ENCODE data around the gene PITX3. TPM values are rescaled to one million over a fixed set of nuclear protein-coding genes. Genes with fewer than 3 reads are reported as not detected.

PITX3 gene
- polyA plus RNA-seq, result under 1 TPM in 1 of 4 donors, not detected in 3; 0.04 TPM
- long read RNA-seq, donor 1, result 0 reads
- long read RNA-seq, donor 2, result 0 reads
- long read RNA-seq, donor 3, result 0 reads
- long read RNA-seq, donor 4, result 0 reads
- long read RNA-seq, donor 5, result 0 reads
- long read RNA-seq, donor 6, result 0 reads
- long read RNA-seq, donor 7, result 0 reads
- long read RNA-seq, donor 8, result 0 reads
- long read RNA-seq, donor 9, result 0 reads
- long read RNA-seq, donor 10, partial matches to known transcripts, result 5 of 12 reads
- long read RNA-seq, donor 10, other reads (novel, unspliced or antisense), result 7 of 12 reads

GRCh38 chr10:102241444-102242117 lies at the start of gene PITX3:
Gene PITX3, minus strand, starts transcription at chr10:102241512. Its CDS starts 9,432 bp downstream, at chr10:102232080.
- Histone ChIP-seq H3K27me3 (ENCODE audit: control insufficient read depth in 3 of 3, insufficient read depth in 3 of 3, low read length in 3 of 3) (peaks cover 0 to 56% (median 10%) of the 10 kb centered on the region in 3 donors), H3K9me3 (ENCODE audit: control insufficient read depth in 2 of 2, insufficient read depth in 1 of 2, low read depth in 1 of 2, low read length in 1 of 2) (no peaks in the 10 kb centered on the region), H3K4me1 (ENCODE audit: control insufficient read depth in 3 of 3, insufficient read depth in 2 of 3, low read depth in 1 of 3, low read length in 2 of 3) (peaks cover 0 to 20% (median 3%) of the 10 kb centered on the region in 3 donors), H3K27ac (ENCODE audit: low read depth in 1 of 3, low read length in 2 of 3) (no peak within 1 kb of the TSS), H3K4me3 (ENCODE audit: low read depth in 1 of 3, low read length in 3 of 3) (peak within 1 kb of the TSS; percentile 22 to 53 (median 51)), H3K36me3 (ENCODE audit: control insufficient read depth in 3 of 3, insufficient read depth in 2 of 3, low read depth in 1 of 3, low read length in 3 of 3) (no peaks in the 10 kb centered on the region)
- DNase-seq, result peak; percentile 88 to 94
- 0 to 1% (median 1%) methylated on average over 37 to 57 of the region's 57 CpGs for WGBS, 3 donors
- FAIRE-seq, result no peak

- Histone ChIP-seq H3K27me3 (ENCODE audit: control insufficient read depth in 3 of 3, insufficient read depth in 3 of 3, low read length in 3 of 3) (no peaks in the 10 kb centered on the region), H3K9me3 (ENCODE audit: control insufficient read depth in 2 of 2, insufficient read depth in 1 of 2, low read depth in 1 of 2, low read length in 1 of 2) (no peaks in the 10 kb centered on the region), H3K27ac (ENCODE audit: low read depth in 1 of 3, low read length in 2 of 3) (no peak overlapping the region), H3K4me1 (ENCODE audit: control insufficient read depth in 3 of 3, insufficient read depth in 2 of 3, low read depth in 1 of 3, low read length in 2 of 3) (no peaks in the 10 kb centered on the region), H3K36me3 (ENCODE audit: control insufficient read depth in 3 of 3, insufficient read depth in 2 of 3, low read depth in 1 of 3, low read length in 3 of 3) (peaks cover 3 to 11% (median 3%) of the 10 kb centered on the region in 3 donors), H3K4me3 (ENCODE audit: low read depth in 1 of 3, low read length in 3 of 3) (no peak overlapping the region)
- FAIRE-seq, result no peak
- WGBS, 3 donors, result 75 to 92% (median 88%) methylated on average over 3 of the region's 3 CpGs
- no peak for DNase-seq
Observed at GRCh38 chr10:102289840-102290239, 48.5 kb upstream of the PITX3 start.

GRCh38 chr10:102289356-102289755 lies 48.0 kb upstream of the PITX3 start:
- no peaks in the 10 kb centered on the region for H3K9me3 ChIP-seq (ENCODE audit: control insufficient read depth in 2 of 2, insufficient read depth in 1 of 2, low read depth in 1 of 2, low read length in 1 of 2)
- peaks cover 3 to 11% (median 3%) of the 10 kb centered on the region in 3 donors for H3K36me3 ChIP-seq (ENCODE audit: control insufficient read depth in 3 of 3, insufficient read depth in 2 of 3, low read depth in 1 of 3, low read length in 3 of 3)
- no peaks in the 10 kb centered on the region for H3K4me1 ChIP-seq (ENCODE audit: control insufficient read depth in 3 of 3, insufficient read depth in 2 of 3, low read depth in 1 of 3, low read length in 2 of 3)
- H3K27me3 ChIP-seq (ENCODE audit: control insufficient read depth in 3 of 3, insufficient read depth in 3 of 3, low read length in 3 of 3), result no peaks in the 10 kb centered on the region
- FAIRE-seq, result no peak
- no peak for DNase-seq
- no peak overlapping the region for H3K4me3 ChIP-seq (ENCODE audit: low read depth in 1 of 3, low read length in 3 of 3)
- H3K27ac ChIP-seq (ENCODE audit: low read depth in 1 of 3, low read length in 2 of 3), result no peak overlapping the region
- 93 to 97% (median 97%) methylated on average over 2 of the region's 2 CpGs for WGBS, 3 donors

GRCh38 chr10:102287991-102288390 lies 46.7 kb upstream of the PITX3 start:
- no peak for FAIRE-seq
- no peaks in the 10 kb centered on the region for H3K9me3 ChIP-seq (ENCODE audit: control insufficient read depth in 2 of 2, insufficient read depth in 1 of 2, low read depth in 1 of 2, low read length in 1 of 2)
- WGBS, 3 donors, result 91 to 97% (median 95%) methylated on average over 4 of the region's 4 CpGs

GRCh38 chr10:102287538-102287937 lies 46.2 kb upstream of the PITX3 start:
- Histone ChIP-seq H3K27me3 (ENCODE audit: control insufficient read depth in 3 of 3, insufficient read depth in 3 of 3, low read length in 3 of 3) (no peaks in the 10 kb centered on the region), H3K4me3 (ENCODE audit: low read depth in 1 of 3, low read length in 3 of 3) (no peak overlapping the region), H3K9me3 (ENCODE audit: control insufficient read depth in 2 of 2, insufficient read depth in 1 of 2, low read depth in 1 of 2, low read length in 1 of 2) (no peaks in the 10 kb centered on the region), H3K36me3 (ENCODE audit: control insufficient read depth in 3 of 3, insufficient read depth in 2 of 3, low read depth in 1 of 3, low read length in 3 of 3) (peaks cover 3 to 11% (median 6%) of the 10 kb centered on the region in 3 donors), H3K27ac (ENCODE audit: low read depth in 1 of 3, low read length in 2 of 3) (no peak overlapping the region), H3K4me1 (ENCODE audit: control insufficient read depth in 3 of 3, insufficient read depth in 2 of 3, low read depth in 1 of 3, low read length in 2 of 3) (no peaks in the 10 kb centered on the region)
- DNase-seq (no peak), FAIRE-seq (no peak)

More at GRCh38 chr10:102287991-102288390, 46.7 kb upstream of the PITX3 start:
- no peak overlapping the region for H3K27ac ChIP-seq (ENCODE audit: low read depth in 1 of 3, low read length in 2 of 3)
- no peak for DNase-seq
- peaks cover 3 to 11% (median 6%) of the 10 kb centered on the region in 3 donors for H3K36me3 ChIP-seq (ENCODE audit: control insufficient read depth in 3 of 3, insufficient read depth in 2 of 3, low read depth in 1 of 3, low read length in 3 of 3)
- H3K27me3 ChIP-seq (ENCODE audit: control insufficient read depth in 3 of 3, insufficient read depth in 3 of 3, low read length in 3 of 3), result no peaks in the 10 kb centered on the region
- no peak overlapping the region for H3K4me3 ChIP-seq (ENCODE audit: low read depth in 1 of 3, low read length in 3 of 3)
- no peaks in the 10 kb centered on the region for H3K4me1 ChIP-seq (ENCODE audit: control insufficient read depth in 3 of 3, insufficient read depth in 2 of 3, low read depth in 1 of 3, low read length in 2 of 3)

DNA sequence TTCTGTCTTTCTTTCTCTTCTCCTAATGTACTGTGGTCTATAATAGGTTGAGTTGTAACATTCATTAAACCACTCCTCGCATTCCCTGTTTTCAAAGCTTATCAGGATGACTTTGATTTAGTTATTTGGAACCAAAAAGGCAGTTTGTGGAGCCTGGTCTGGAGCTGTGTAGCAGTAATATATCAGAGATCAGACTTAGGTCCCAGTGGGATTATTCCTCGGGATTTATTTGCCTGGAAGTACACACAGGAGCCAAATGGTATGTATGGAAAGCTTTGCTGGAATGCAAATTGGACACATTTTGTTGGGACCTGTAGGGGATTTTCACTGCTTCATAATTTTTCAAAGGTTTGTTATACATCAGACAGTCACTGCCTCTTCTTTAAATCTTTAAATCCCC lies 44.9 kb upstream of the PITX3 start:
- no peak overlapping the region for H3K27ac ChIP-seq (ENCODE audit: low read depth in 1 of 3, low read length in 2 of 3)
- WGBS, 3 donors, result 69 to 82% (median 77%) methylated on average over 2 of the region's 2 CpGs
- FAIRE-seq, result no peak

GRCh38 chr10:102285133-102285532 lies 43.8 kb upstream of the PITX3 start:
- no peak for DNase-seq
- FAIRE-seq, result no peak
- 80 to 90% (median 89%) methylated on average over 2 of the region's 2 CpGs for WGBS, 3 donors

More for the DNA sequence above, 44.9 kb upstream of the PITX3 start:
- H3K27me3 ChIP-seq (ENCODE audit: control insufficient read depth in 3 of 3, insufficient read depth in 3 of 3, low read length in 3 of 3), result no peaks in the 10 kb centered on the region
- H3K4me1 ChIP-seq (ENCODE audit: control insufficient read depth in 3 of 3, insufficient read depth in 2 of 3, low read depth in 1 of 3, low read length in 2 of 3), result no peaks in the 10 kb centered on the region
- H3K36me3 ChIP-seq (ENCODE audit: control insufficient read depth in 3 of 3, insufficient read depth in 2 of 3, low read depth in 1 of 3, low read length in 3 of 3), result peaks cover 3 to 6% (median 4%) of the 10 kb centered on the region in 3 donors
- no peak for DNase-seq
- H3K4me3 ChIP-seq (ENCODE audit: low read depth in 1 of 3, low read length in 3 of 3), result no peak overlapping the region
- no peaks in the 10 kb centered on the region for H3K9me3 ChIP-seq (ENCODE audit: control insufficient read depth in 2 of 2, insufficient read depth in 1 of 2, low read depth in 1 of 2, low read length in 1 of 2)

GRCh38 chr10:102284531-102284930 lies 43.2 kb upstream of the PITX3 start:
- H3K36me3 ChIP-seq (ENCODE audit: control insufficient read depth in 3 of 3, insufficient read depth in 2 of 3, low read depth in 1 of 3, low read length in 3 of 3), result peaks cover 3 to 6% (median 6%) of the 10 kb centered on the region in 3 donors
- no peak for FAIRE-seq
- H3K9me3 ChIP-seq (ENCODE audit: control insufficient read depth in 2 of 2, insufficient read depth in 1 of 2, low read depth in 1 of 2, low read length in 1 of 2), result no peaks in the 10 kb centered on the region

More at GRCh38 chr10:102285133-102285532, 43.8 kb upstream of the PITX3 start:
- Histone ChIP-seq H3K4me1 (ENCODE audit: control insufficient read depth in 3 of 3, insufficient read depth in 2 of 3, low read depth in 1 of 3, low read length in 2 of 3) (peaks cover 0 to 10% (median 1%) of the 10 kb centered on the region in 3 donors), H3K36me3 (ENCODE audit: control insufficient read depth in 3 of 3, insufficient read depth in 2 of 3, low read depth in 1 of 3, low read length in 3 of 3) (peaks cover 3 to 6% (median 6%) of the 10 kb centered on the region in 3 donors), H3K27ac (ENCODE audit: low read depth in 1 of 3, low read length in 2 of 3) (no peak overlapping the region), H3K9me3 (ENCODE audit: control insufficient read depth in 2 of 2, insufficient read depth in 1 of 2, low read depth in 1 of 2, low read length in 1 of 2) (no peaks in the 10 kb centered on the region), H3K4me3 (ENCODE audit: low read depth in 1 of 3, low read length in 3 of 3) (no peak overlapping the region), H3K27me3 (ENCODE audit: control insufficient read depth in 3 of 3, insufficient read depth in 3 of 3, low read length in 3 of 3) (no peaks in the 10 kb centered on the region)

More at GRCh38 chr10:102284531-102284930, 43.2 kb upstream of the PITX3 start:
- H3K27me3 ChIP-seq (ENCODE audit: control insufficient read depth in 3 of 3, insufficient read depth in 3 of 3, low read length in 3 of 3), result no peaks in the 10 kb centered on the region
- H3K4me1 ChIP-seq (ENCODE audit: control insufficient read depth in 3 of 3, insufficient read depth in 2 of 3, low read depth in 1 of 3, low read length in 2 of 3), result peaks cover 2 to 12% (median 6%) of the 10 kb centered on the region in 3 donors
- 92 to 96% (median 93%) methylated on average over 2 of the region's 2 CpGs for WGBS, 3 donors
- no peak overlapping the region for H3K27ac ChIP-seq (ENCODE audit: low read depth in 1 of 3, low read length in 2 of 3)
- no peak for DNase-seq
- no peak overlapping the region for H3K4me3 ChIP-seq (ENCODE audit: low read depth in 1 of 3, low read length in 3 of 3)
